GM12878 (cell line): ENCODE results near the gene INHBE. TPM values are rescaled to one million over a fixed set of nuclear protein-coding genes. Genes with fewer than 3 reads are reported as not detected.

Experiments used
- ATAC-seq: fragments of 200-7000 bp; cut with Tn5 transposase; 3 replicates; pipeline ENCODE4 v1.9.1; 2020; ENCODE audit warnings: mild to moderate bottlenecking, moderate library complexity
- BruUV-seq: library from RNA; stranded (reverse); fragments of 400-500 nt; replicated peaks from 2 replicates; lab custom pipeline; 2021; lab: Mats Ljungman, UMichigan
- CTCF ChIA-PET: fragments of 300-600 bp; sonication (Branson Sonifier 250); formaldehyde crosslinking; extraction: SDS; loops from one replicate; lab custom pipeline; 2021; ENCODE audit warnings: inconsistent platforms; lab: Yijun Ruan, JAX
- POLR2A ChIA-PET: fragments of 350-600 bp; formaldehyde crosslinking; extraction: SDS; loops from one replicate; lab custom pipeline; 2021; ENCODE audit warnings: inconsistent platforms; lab: Charles Lee
- RAD21 ChIA-PET: fragments of 300-600 bp; sonication (Branson Sonifier 250); formaldehyde crosslinking; loops from one replicate; lab custom pipeline; 2023; ENCODE audit warnings: antibody characterized with exemption; ENCODE audit not compliant: unreplicated experiment; lab: Charles Lee
- SMC1A ChIA-PET: fragments of 300-600 bp; sonication (Branson Sonifier 250); formaldehyde crosslinking; loops from one replicate; lab custom pipeline; 2023; ENCODE audit not compliant: unreplicated experiment, uncharacterized antibody; lab: Charles Lee
- DNase-seq: peaks from one replicate; pipeline ENCODE4 v3.0.0-alpha.2; 2011; ENCODE audit warnings: low read depth, low spot score
- FAIRE-seq: peaks from 3 replicates; lab custom pipeline; 2011; peaks lifted over from hg19 to GRCh38; lab: Jason Lieb, UNC
- H2AFZ ChIP-seq: 2 replicates; pipeline ENCODE4 v1.6.0; 2011; ENCODE audit warnings: low read depth, low read length, control low read depth; ENCODE audit not compliant: control insufficient read depth
- H3K27ac ChIP-seq: 2 replicates; pipeline ENCODE4 v1.5.1; 2011; ENCODE audit warnings: control low read depth; ENCODE audit not compliant: control insufficient read depth, insufficient read depth
- H3K27me3 ChIP-seq, 2 experiments: replicated peaks in 1 of 2; 2 replicates each; pipeline versions ENCODE4 v1.6.0 to v1.6.1; 2011; ENCODE audit warnings: low read length in 1 of 2; ENCODE audit not compliant: control insufficient read depth in 2 of 2, insufficient read depth in 2 of 2
- H3K36me3 ChIP-seq, 2 experiments: 2 replicates each; pipeline ENCODE4 v1.5.1; 2011; ENCODE audit warnings: low read length in 1 of 2; ENCODE audit not compliant: control insufficient read depth in 2 of 2, insufficient read depth in 2 of 2
- H3K4me1 ChIP-seq: 2 replicates; pipeline ENCODE4 v1.6.1; 2011; ENCODE audit warnings: mild to moderate bottlenecking, low read length, moderate library complexity, mixed read lengths; ENCODE audit not compliant: control insufficient read depth, insufficient read depth
- H3K4me2 ChIP-seq: 2 replicates; pipeline ENCODE4 v1.6.0; 2011; ENCODE audit warnings: control low read depth; ENCODE audit not compliant: control insufficient read depth, insufficient read depth
- H3K4me3 ChIP-seq: fragments of 200-600 bp; sonication (generic); 2 replicates; pipeline ENCODE4 v1.5.1; 2016
- H3K79me2 ChIP-seq: 2 replicates; pipeline ENCODE4 v1.6.0; 2011; ENCODE audit warnings: low read length; ENCODE audit not compliant: control insufficient read depth, insufficient read depth
- H3K9ac ChIP-seq: 2 replicates; pipeline ENCODE4 v1.8.0; 2011; ENCODE audit warnings: low read length, control low read depth, mixed read lengths; ENCODE audit not compliant: control insufficient read depth, insufficient read depth
- H3K9me3 ChIP-seq: replicated peaks from 3 replicates; pipeline ENCODE4 v1.5.1; 2011; ENCODE audit warnings: mild to moderate bottlenecking, low read length; ENCODE audit not compliant: control insufficient read depth, insufficient read depth
- H4K20me1 ChIP-seq: 2 replicates; pipeline ENCODE4 v1.6.0; 2011; ENCODE audit not compliant: control insufficient read depth, insufficient read depth
- CUX1 ChIP-seq: IDR thresholded peaks from 2 replicates; pipeline ENCODE4 v1.6.1; 2012; ENCODE audit warnings: improper control_type of control experiment, low read depth, low read length; ENCODE audit not compliant: insufficient replicate concordance
- RELB ChIP-seq: fragments of 450-650 bp; IDR thresholded peaks from 2 replicates; pipeline ENCODE4 v1.6.1; 2017; ENCODE audit warnings: low read depth, mild to moderate bottlenecking, moderate library complexity
- WGBS: methylation state at CpG from one replicate; pipeline ENCODE4 v1.1.6; 2016; ENCODE audit warnings: low lambda C conversion rate; ENCODE audit not compliant: insufficient replicate concordance, insufficient coverage; ENCODE audit errors: missing lambda C conversion rate; 5-methylcytosine and 5-hydroxymethylcytosine counted together
- in situ Hi-C: fragments of 300-500 bp; cut with MboI; formaldehyde crosslinking; loops from 9 replicates; pipeline ENCODE4 v1.14.3; 2018; ENCODE audit warnings: mixed read lengths
- intact Hi-C: fragments of 100-400 bp; cut with micrococcal nuclease; formaldehyde crosslinking; loops from one replicate; pipeline ENCODE4 v1.14.2; 2022; ENCODE audit not compliant: unreplicated experiment
- polyA plus RNA-seq, 11 experiments: library from polyadenylated mRNA; depleted of rRNA in 4 of 11; unstranded in 6 of 11; stranded (reverse) in 5 of 11; fragments of >200 nt; fragmentation: Nextera tagmentation in 4 of 11; fragmentation: Illumina TruSeq in 1 of 11; extraction: Ambion mirVana in 4 of 11; extraction: Trizol in 1 of 11; gene quantifications; 1 replicate in 1 of 11; 2 replicates in 10 of 11; pipeline versions ENCODE4 v1.2.1 to v1.2.3, GENCODE V29; 2011 to 2016; ENCODE audit warnings: inconsistent platforms in 2 of 11, missing spikeins in 2 of 11, low read depth in 1 of 11
- total RNA-seq, 4 experiments: library from RNA; depleted of rRNA in 3 of 4; stranded (reverse); fragments of >200 nt in 3 of 4; fragmentation: Illumina TruSeq in 1 of 4; extraction: Trizol in 1 of 4; gene quantifications; 2 replicates each; pipeline versions ENCODE4 v1.2.1 to v1.2.3, GENCODE V29; 2013 to 2021

INHBE gene
- total and polyA plus RNA-seq, 10 of the 15 experiments (the other 5 are each of a cell fraction or from before 2014, with no cell fraction given): 0.09 to 2.5 (median 0.37) TPM

GRCh38 chr12:57459750-57460467 lies 4.8 kb downstream of the INHBE start, which contains the start of gene GLI1:
GLI1 (plus strand) TSS chr12:57459785; CDS start chr12:57463692, 3,907 bp downstream.
- in situ Hi-C loops (loop anchor here (5.0 to 10.0 kb wide), 2 partner anchors 145 to 198 kb away; no protein-coding TSS in a partner anchor), intact Hi-C loops (loop anchor here (5.0 kb wide), 2 partner anchors 62 to 162 kb away; partner anchors contain the start of genes DDIT3 and MBD6)
- Histone ChIP-seq H3K4me3 (peak within 1 kb of the TSS; percentile 85), H3K27me3 (0 out of 4 replicates have a peak, but pooled peaks cover 0 to 4% of the 10 kb centered on the region in 2 experiments), H3K4me2 (peak within 1 kb of the TSS; percentile 100), H4K20me1 (0 out of 2 replicates have a peak, but pooled peaks cover 2% of the 10 kb centered on the region), H3K9me3 (no peaks in the 10 kb centered on the region), H3K79me2 (no peaks in the 10 kb centered on the region), H3K27ac (peak within 1 kb of the TSS; percentile 79), H2AFZ (peak within 1 kb of the TSS; percentile 97), H3K36me3 (no peaks in the 10 kb centered on the region), H3K4me1 (peaks cover 38% of the 10 kb centered on the region), H3K9ac (peak within 1 kb of the TSS; percentile 71)
- ChIA-PET CTCF (interaction anchor here (0.8 to 11.0 kb wide), 29 partner anchors 7 to 285 kb away, joined by 3 to 540 read pairs (median 5); partner anchors contain the start of genes ARHGAP9, INHBE, MBD6 and TSPAN31), SMC1A (interaction anchor here (0.7 to 2.4 kb wide), 15 partner anchors 10 to 322 kb away, joined by 3 to 11 read pairs (median 6); partner anchors contain the start of genes ARHGAP9, DCTN2 and DDIT3), RAD21 (interaction anchor here (0.6 to 4.7 kb wide), 15 partner anchors 6 to 217 kb away, joined by 3 to 35 read pairs (median 4); partner anchors contain the start of genes ARHGAP9 and INHBE), POLR2A (interaction anchor here (0.9 to 3.0 kb wide), 5 partner anchors 8 to 230 kb away, joined by 3 to 16 read pairs (median 4); partner anchors contain the start of gene SHMT2)
- 0 out of 3 replicates have a peak, but pooled peaks have one; percentile 4 for ATAC-seq
- DNase-seq: no peak
- 0% methylated on average over 13 of the region's 36 CpGs for WGBS
- no TSS peak for BruUV-seq
- TF ChIP-seq RELB (0 out of 2 replicates have a peak, but pooled peaks have one; percentile 10), CUX1 (no peak)
- peak; percentile 38 for FAIRE-seq
